HG03575 (cell line): ENCODE measurements around the gene ZNF106.

Source experiments
- ATAC-seq: cut with Tn5 transposase; IDR thresholded peaks from one replicate; pipeline ENCODE4 v1.9.1; 2021; ENCODE audit not compliant: unreplicated experiment, insufficient number of reproducible peaks, low FRiP score; ENCODE audit errors: extremely low read depth

The ZNF106 gene

GRCh38 chr15:42378011-42378410 lies 112.9 kb downstream of the ZNF106 start:
- no peak for ATAC-seq

- no peak for ATAC-seq
Measured at GRCh38 chr15:42375941-42376340, 115.0 kb downstream of the ZNF106 start.

GRCh38 chr15:42375252-42375651 lies 115.7 kb downstream of the ZNF106 start:
- ATAC-seq = no peak

- no peak for ATAC-seq
Measured at GRCh38 chr15:42374810-42375209, 116.1 kb downstream of the ZNF106 start.

GRCh38 chr15:42373936-42374335 lies 117.0 kb downstream of the ZNF106 start:
- ATAC-seq = no peak

GRCh38 chr15:42373274-42373673 lies 117.7 kb downstream of the ZNF106 start:
- ATAC-seq = no peak

GRCh38 chr15:42371096-42371495 lies 119.8 kb downstream of the ZNF106 start:
- ATAC-seq = no peak

- ATAC-seq = no peak
Measured at GRCh38 chr15:42368096-42368495, 122.8 kb downstream of the ZNF106 start.

GRCh38 chr15:42367041-42367440 lies 123.9 kb downstream of the ZNF106 start:
- no peak for ATAC-seq

GRCh38 chr15:42365921-42366550 lies 124.9 kb downstream of the ZNF106 start:
- ATAC-seq = no peak

- no peak for ATAC-seq
Measured at GRCh38 chr15:42364529-42364928, 126.4 kb downstream of the ZNF106 start.

GRCh38 chr15:42363942-42364341 lies 127.0 kb downstream of the ZNF106 start:
- ATAC-seq = no peak

GRCh38 chr15:42363487-42363886 lies 127.5 kb downstream of the ZNF106 start:
- ATAC-seq = no peak
